Keratinocyte (primary cell): ENCODE results near the gene MGAT5B. TPM values are rescaled to one million over a fixed set of nuclear protein-coding genes. Genes with fewer than 3 reads are reported as not detected.

ENCODE experiments used
- DNase-seq: peaks from one replicate; pipeline ENCODE4 v3.0.0-alpha.2; 2011; ENCODE audit warnings: low read depth, missing footprints, low spot score
- FAIRE-seq: peaks from 2 replicates; lab custom pipeline; 2011; peaks lifted over from hg19 to GRCh38; lab: Jason Lieb, UNC
- H2AFZ ChIP-seq: 2 replicates; pipeline ENCODE4 v1.6.0; 2012; ENCODE audit warnings: low read length, control low read depth, inconsistent platforms; ENCODE audit not compliant: control insufficient read depth
- H3K27ac ChIP-seq: 2 replicates; pipeline ENCODE4 v1.5.1; 2011; ENCODE audit warnings: low read length; ENCODE audit not compliant: control insufficient read depth, insufficient read depth
- H3K27me3 ChIP-seq: 3 replicates; pipeline ENCODE4 v1.6.0; 2011; ENCODE audit warnings: low read length; ENCODE audit not compliant: control insufficient read depth, insufficient read depth; ENCODE audit errors: extremely low read depth
- H3K36me3 ChIP-seq, 2 experiments: 2 replicates in 1 of 2; 3 replicates in 1 of 2; pipeline ENCODE4 v1.5.1; 2011; ENCODE audit warnings: low read length in 2 of 2, mild to moderate bottlenecking in 1 of 2; ENCODE audit not compliant: control insufficient read depth in 2 of 2, insufficient read depth in 2 of 2; ENCODE audit errors: extremely low read depth in 1 of 2
- H3K4me1 ChIP-seq: 3 replicates; pipeline ENCODE4 v1.5.1; 2011; ENCODE audit warnings: low read length; ENCODE audit not compliant: control insufficient read depth, insufficient read depth; ENCODE audit errors: extremely low read depth
- H3K4me2 ChIP-seq: 3 replicates; pipeline ENCODE4 v1.6.0; 2011; ENCODE audit warnings: low read depth, low read length; ENCODE audit not compliant: control insufficient read depth, insufficient read depth; ENCODE audit errors: extremely low read depth
- H3K4me3 ChIP-seq, 3 experiments: fragments of 200-600 bp in 1 of 3; sonication (generic) in 1 of 3; 2 replicates in 2 of 3; 3 replicates in 1 of 3; pipeline ENCODE4 v1.5.1; 2011 to 2016; ENCODE audit warnings: low read length in 3 of 3, mild to moderate bottlenecking in 3 of 3, control low read depth in 2 of 3, inconsistent platforms in 1 of 3, low read depth in 1 of 3, mixed read lengths in 1 of 3, mixed run types in 1 of 3, moderate library complexity in 1 of 3; ENCODE audit not compliant: control insufficient read depth in 2 of 3, insufficient read depth in 2 of 3; ENCODE audit errors: extremely low read depth in 1 of 3
- H3K79me2 ChIP-seq: 2 replicates; pipeline ENCODE4 v1.6.0; 2012; ENCODE audit warnings: low read length; ENCODE audit not compliant: control insufficient read depth, insufficient read depth
- H3K9ac ChIP-seq: 3 replicates; pipeline ENCODE4 v1.6.0; 2011; ENCODE audit warnings: low read length; ENCODE audit not compliant: control insufficient read depth, insufficient read depth; ENCODE audit errors: extremely low read depth
- H3K9me1 ChIP-seq: 3 replicates; pipeline ENCODE4 v1.6.0; 2011; ENCODE audit warnings: low read length; ENCODE audit not compliant: control insufficient read depth, insufficient read depth; ENCODE audit errors: extremely low read depth
- H3K9me3 ChIP-seq: 2 replicates; pipeline ENCODE4 v1.5.1; 2012; ENCODE audit warnings: low read depth, low read length; ENCODE audit not compliant: control insufficient read depth
- H4K20me1 ChIP-seq: 3 replicates; pipeline ENCODE4 v1.6.0; 2011; ENCODE audit warnings: low read length; ENCODE audit not compliant: control insufficient read depth, insufficient read depth; ENCODE audit errors: extremely low read depth
- CTCF ChIP-seq, 3 experiments: IDR thresholded peaks in 1 of 3; conservative IDR thresholded peaks in 1 of 3; optimal IDR thresholded peaks in 1 of 3; 2 replicates in 2 of 3; 3 replicates in 1 of 3; pipeline versions ENCODE3 to v1.5.1; 2011; ENCODE audit warnings: low read length in 3 of 3, mild to moderate bottlenecking in 3 of 3, moderate library complexity in 2 of 3, control low read depth in 1 of 3, inconsistent platforms in 1 of 3; ENCODE audit not compliant: insufficient read depth in 2 of 3; ENCODE audit errors: extremely low read depth in 1 of 3
- EZH2 ChIP-seq: IDR thresholded peaks from one replicate; pipeline ENCODE4 v1.6.1; 2012; ENCODE audit warnings: inconsistent platforms, mild to moderate bottlenecking, low read length, moderate library complexity
- dilution Hi-C: fragments of 300-500 bp; cut with MboI; formaldehyde crosslinking; loops from one replicate; pipeline ENCODE4 v1.7.0; 2020; ENCODE audit warnings: low sequenced_read_pairs; ENCODE audit not compliant: extremely low pct_ligation_motif_present
- polyA plus RNA-seq, 5 experiments: library from polyadenylated mRNA; depleted of rRNA in 3 of 5; stranded (reverse) in 3 of 5; stranded (forward) in 1 of 5; unstranded in 1 of 5; fragments of >200 nt; gene quantifications; 1 replicate in 1 of 5; 2 replicates in 3 of 5; 3 replicates in 1 of 5; pipeline versions ENCODE4 v1.2.1 to v1.2.3, GENCODE V29; 2011 to 2012; ENCODE audit warnings: missing spikeins in 2 of 5, low read depth in 1 of 5, low replicate concordance in 1 of 5

MGAT5B gene
- polyA plus RNA-seq, 1 donor (not counting 4 experiments of a cell fraction or from before 2014, with no cell fraction given), result 0.29 TPM

- Histone ChIP-seq H3K79me2 (no peaks in the 10 kb centered on the region), H3K9ac (no peak overlapping the region), H3K27me3 (peaks cover 12% of the 10 kb centered on the region), H2AFZ (no peak overlapping the region), H3K36me3 (no peaks in the 10 kb centered on the region), H3K4me1 (no peaks in the 10 kb centered on the region), H3K4me2 (no peak overlapping the region), H4K20me1 (no peaks in the 10 kb centered on the region), H3K9me3 (no peaks in the 10 kb centered on the region), H3K9me1 (no peaks in the 10 kb centered on the region), H3K27ac (no peak overlapping the region), H3K4me3 (no peak overlapping the region)
- TF ChIP-seq EZH2 (no peak), CTCF (optimal IDR thresholded peaks at IDR 0.05 in 1 of 3, IDR thresholded peaks at IDR 0.05 in 1 of 3, conservative IDR thresholded peaks at IDR 0.05 in 1 of 3; ENCODE audit: extremely low read depth in 1 of 3, insufficient read depth in 2 of 3, low read length in 3 of 3) (no peak)
- dilution Hi-C loops, result no loop called here
- FAIRE-seq (no peak), DNase-seq (no peak)
These were observed 35.4 kb downstream of the MGAT5B start for GRCh38 chr17:76903631-76904030.

GRCh38 chr17:76904116-76904515 is 35.9 kb downstream of the MGAT5B start:
- H3K4me1 ChIP-seq, result no peaks in the 10 kb centered on the region
- no peak overlapping the region for H2AFZ ChIP-seq
- H3K27ac ChIP-seq, result no peak overlapping the region
- FAIRE-seq (no peak), DNase-seq (no peak)
- no peak overlapping the region for H3K4me2 ChIP-seq
- H3K79me2 ChIP-seq, result no peaks in the 10 kb centered on the region
- H3K9ac ChIP-seq, result no peak overlapping the region
- H3K9me1 ChIP-seq, result no peaks in the 10 kb centered on the region
- no peaks in the 10 kb centered on the region for H3K36me3 ChIP-seq
- no peak overlapping the region for H3K4me3 ChIP-seq
- H3K9me3 ChIP-seq, result no peaks in the 10 kb centered on the region
- peaks cover 12% of the 10 kb centered on the region for H3K27me3 ChIP-seq
- dilution Hi-C loops, result no loop called here
- no peaks in the 10 kb centered on the region for H4K20me1 ChIP-seq
- TF ChIP-seq CTCF (optimal IDR thresholded peaks at IDR 0.05 in 1 of 3, IDR thresholded peaks at IDR 0.05 in 1 of 3, conservative IDR thresholded peaks at IDR 0.05 in 1 of 3; ENCODE audit: extremely low read depth in 1 of 3, insufficient read depth in 2 of 3, low read length in 3 of 3) (no peak), EZH2 (no peak)
